K562 (cell line): Measurements from ENCODE around the gene MSRB3. TPM values are rescaled to one million over a fixed set of nuclear protein-coding genes. Genes with fewer than 3 reads are reported as not detected.

ENCODE experiments used
- ATAC-seq: fragments of 200-7000 bp; cut with Tn5 transposase; 3 replicates; pipeline ENCODE4 v1.9.1; 2020; ENCODE audit warnings: moderate library complexity
- BruUV-seq: library from RNA; stranded (reverse); fragments of 400-500 nt; replicated peaks from 2 replicates; lab custom pipeline; 2021; lab: Mats Ljungman, UMichigan
- CTCF ChIA-PET: fragments of 300-600 bp; formaldehyde crosslinking; extraction: SDS; loops from one replicate; lab custom pipeline; 2021; ENCODE audit warnings: low intra/inter-chr PET ratio; lab: Yijun Ruan, JAX
- POLR2A ChIA-PET: fragments of 300-600, 350-650 bp; sonication (Branson Sonifier 250); formaldehyde crosslinking; extraction: SDS; loops from one replicate; lab custom pipeline; 2021; ENCODE audit warnings: antibody characterized with exemption, inconsistent platforms; lab: Yijun Ruan, JAX
- DNase-seq, 4 experiments: peaks; one replicate each; pipeline versions ENCODE4 v3.0.0 to v3.0.0-alpha.2; 2011 to 2018; ENCODE audit warnings: low spot score in 3 of 4, mixed read lengths in 3 of 4; ENCODE audit errors: extremely low read depth in 1 of 4
- FAIRE-seq: peaks from 2 replicates; lab custom pipeline; 2011; peaks lifted over from hg19 to GRCh38; lab: Jason Lieb, UNC
- H2AFZ ChIP-seq: 2 replicates; pipeline ENCODE4 v1.6.0; 2011; ENCODE audit warnings: low read depth, low read length, control low read depth, inconsistent platforms
- H3K27ac ChIP-seq: fragments of 200-600 bp; 3 replicates; pipeline ENCODE4 v1.8.0; 2011; ENCODE audit warnings: low read depth, mild to moderate bottlenecking, control low read depth, inconsistent platforms, low read length, moderate library complexity, mixed read lengths; ENCODE audit errors: extremely low read depth
- H3K27me3 ChIP-seq, 2 experiments: fragments of 300-600 bp in 1 of 2; 2 replicates in 1 of 2; 3 replicates in 1 of 2; pipeline versions ENCODE4 v1.6.0 to v1.8.0; 2011; ENCODE audit warnings: inconsistent platforms in 2 of 2, low read length in 2 of 2, mild to moderate bottlenecking in 1 of 2, mixed read lengths in 1 of 2, moderate library complexity in 1 of 2; ENCODE audit not compliant: control insufficient read depth in 2 of 2, insufficient read depth in 2 of 2
- H3K36me3 ChIP-seq: fragments of 300-600 bp; 3 replicates; pipeline ENCODE4 v1.8.0; 2011; ENCODE audit warnings: mild to moderate bottlenecking, low read length, inconsistent platforms; ENCODE audit not compliant: control insufficient read depth, insufficient read depth
- H3K4me1 ChIP-seq, 2 experiments: fragments of 200-600 bp in 1 of 2; replicated peaks in 1 of 2; 2 replicates in 1 of 2; 3 replicates in 1 of 2; pipeline versions ENCODE4 v1.5.1 to v1.8.0; 2011; ENCODE audit warnings: inconsistent platforms in 2 of 2, low read length in 2 of 2, mild to moderate bottlenecking in 1 of 2, mixed read lengths in 1 of 2, moderate library complexity in 1 of 2; ENCODE audit not compliant: control insufficient read depth in 2 of 2, insufficient read depth in 2 of 2
- H3K4me2 ChIP-seq: 2 replicates; pipeline ENCODE4 v1.6.1; 2011; ENCODE audit warnings: low read length, control low read depth, inconsistent platforms, mixed read lengths; ENCODE audit not compliant: insufficient read depth
- H3K4me3 ChIP-seq: fragments of 200-600 bp; sonication (generic), shearing (Covaris generic); 2 replicates; pipeline ENCODE4 v1.5.1; 2016; ENCODE audit warnings: control low read depth, inconsistent platforms
- H3K79me2 ChIP-seq: fragments of 200-600 bp; 3 replicates; pipeline ENCODE4 v1.8.0; 2011; ENCODE audit warnings: low read length, inconsistent platforms; ENCODE audit not compliant: control insufficient read depth, insufficient read depth
- H3K9ac ChIP-seq, 2 experiments: 2 replicates each; pipeline versions ENCODE4 v1.6.0 to v1.6.1; 2011; ENCODE audit warnings: low read depth in 2 of 2, low read length in 2 of 2, control low read depth in 1 of 2, inconsistent platforms in 1 of 2, mild to moderate bottlenecking in 1 of 2, mixed read lengths in 1 of 2; ENCODE audit not compliant: insufficient read depth in 1 of 2
- H3K9me1 ChIP-seq: one replicate; pipeline ENCODE4 v1.6.0; 2011; ENCODE audit warnings: inconsistent platforms, mild to moderate bottlenecking, low read length, moderate library complexity; ENCODE audit not compliant: control insufficient read depth, insufficient read depth
- H3K9me3 ChIP-seq: replicated peaks from 2 replicates; pipeline ENCODE4 v1.5.1; 2011; ENCODE audit warnings: low read depth, low read length, inconsistent platforms; ENCODE audit not compliant: control insufficient read depth, insufficient read depth
- H4K20me1 ChIP-seq: replicated peaks from 2 replicates; pipeline ENCODE4 v1.6.1; 2011; ENCODE audit warnings: low read length, inconsistent platforms, mixed read lengths; ENCODE audit not compliant: control insufficient read depth, insufficient read depth
- MEF2A ChIP-seq: IDR thresholded peaks from 2 replicates; pipeline ENCODE4 v1.6.1; 2011; ENCODE audit warnings: low read depth, mild to moderate bottlenecking, low read length, moderate library complexity; ENCODE audit not compliant: control insufficient read depth
- TEAD4 ChIP-seq, 2 experiments: sonication (generic) in 1 of 2; formaldehyde crosslinking in 1 of 2; IDR thresholded peaks; 2 replicates each; pipeline versions ENCODE4 v1.6.1 to v1.8.0; 2012 to 2022; ENCODE audit warnings: borderline replicate concordance in 1 of 2, inconsistent platforms in 1 of 2, low read length in 1 of 2, mild to moderate bottlenecking in 1 of 2, missing genetic modification reagents in 1 of 2
- ZNF354B ChIP-seq: fragments of 250-450 bp; sonication (Bioruptor Pico); IDR thresholded peaks from 2 replicates; pipeline ENCODE4 v1.4.0; 2020
- WGBS: fragments of 100-300 bp; shearing (Covaris generic); methylation state at CpG from one replicate; pipeline ENCODE4 v1.1.6; 2016; ENCODE audit warnings: low coverage, mixed read lengths; ENCODE audit not compliant: insufficient coverage; ENCODE audit errors: missing lambda C conversion rate; 5-methylcytosine and 5-hydroxymethylcytosine counted together
- in situ Hi-C: fragments of 300-500 bp; cut with MboI; formaldehyde crosslinking; loops from 4 replicates; pipeline ENCODE4 v1.15.0; 2018; ENCODE audit warnings: inconsistent platforms, mixed read lengths
- intact Hi-C: fragments of 100-400 bp; cut with micrococcal nuclease; formaldehyde crosslinking; loops from 2 replicates; pipeline ENCODE4 v1.14.2; 2022
- polyA plus RNA-seq, 8 experiments: library from polyadenylated mRNA; depleted of rRNA in 4 of 8; stranded (reverse) in 5 of 8; unstranded in 3 of 8; fragments of >200 nt; fragmentation: Nextera tagmentation in 2 of 8; fragmentation: Illumina TruSeq in 1 of 8; extraction: Ambion mirVana in 2 of 8; extraction: Trizol in 1 of 8; gene quantifications; 2 replicates each; pipeline versions ENCODE4 v1.2.1 to v1.2.3, GENCODE V29; 2011 to 2014; ENCODE audit warnings: inconsistent platforms in 1 of 8, missing spikeins in 1 of 8
- total RNA-seq, 7 experiments: library from RNA; depleted of rRNA in 6 of 7; stranded (reverse); fragments of >200 nt in 6 of 7; fragmentation: Illumina TruSeq in 2 of 7; extraction: Trizol in 2 of 7; gene quantifications; 2 replicates each; pipeline versions ENCODE4 v1.2.1 to v1.2.3, GENCODE V29; 2011 to 2021; ENCODE audit warnings: low replicate concordance in 1 of 7
- TF ChIP-seq, protein P1 (sequence below): fragments of 450-650 bp; formaldehyde crosslinking; IDR thresholded peaks from 2 replicates; pipeline ENCODE4 v1.4.0; 2020; ENCODE audit warnings: mild to moderate bottlenecking, mixed read lengths
- TF ChIP-seq, protein P2 (sequence below): fragments of 250-450 bp; sonication (Bioruptor Pico); IDR thresholded peaks from 2 replicates; pipeline ENCODE4 v1.4.0; 2020; ENCODE audit warnings: mild to moderate bottlenecking, moderate library complexity

Gene MSRB3
- total and polyA plus RNA-seq, 9 of the 15 experiments (the other 6 are each of a cell fraction or from before 2014, with no cell fraction given) = 0.04 TPM; not detected in 8

DNA sequence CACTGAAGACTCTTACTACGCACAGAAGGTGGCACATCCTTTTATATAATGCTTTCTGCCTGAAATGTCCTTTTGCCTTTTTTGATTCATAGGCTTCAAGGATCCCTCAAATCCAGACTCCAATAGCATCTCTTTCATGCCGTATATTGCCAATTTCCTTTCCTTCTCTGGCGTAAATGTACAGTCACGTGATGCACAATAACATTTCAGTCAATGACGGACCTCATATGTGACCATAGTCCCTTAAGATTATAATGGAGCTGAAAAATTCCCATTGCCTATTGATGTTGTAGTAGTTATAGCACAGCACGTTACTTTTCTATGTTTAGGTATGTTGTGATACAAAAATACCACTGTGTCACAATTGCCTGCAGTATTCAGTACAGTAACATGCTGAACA, 196.3 kb downstream of the MSRB3 start:
- 0% methylated on average over 6 of the region's 6 CpGs for WGBS
- no peak overlapping the region for H3K27ac ChIP-seq
- TF ChIP-seq, protein P1, sequence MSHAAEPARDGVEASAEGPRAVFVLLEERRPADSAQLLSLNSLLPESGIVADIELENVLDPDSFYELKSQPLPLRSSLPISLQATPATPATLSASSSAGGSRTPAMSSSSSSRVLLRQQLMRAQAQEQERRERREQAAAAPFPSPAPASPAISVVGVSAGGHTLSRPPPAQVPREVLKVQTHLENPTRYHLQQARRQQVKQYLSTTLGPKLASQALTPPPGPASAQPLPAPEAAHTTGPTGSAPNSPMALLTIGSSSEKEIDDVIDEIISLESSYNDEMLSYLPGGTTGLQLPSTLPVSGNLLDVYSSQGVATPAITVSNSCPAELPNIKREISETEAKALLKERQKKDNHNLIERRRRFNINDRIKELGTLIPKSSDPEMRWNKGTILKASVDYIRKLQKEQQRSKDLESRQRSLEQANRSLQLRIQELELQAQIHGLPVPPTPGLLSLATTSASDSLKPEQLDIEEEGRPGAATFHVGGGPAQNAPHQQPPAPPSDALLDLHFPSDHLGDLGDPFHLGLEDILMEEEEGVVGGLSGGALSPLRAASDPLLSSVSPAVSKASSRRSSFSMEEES = peak; percentile 86
- TF ChIP-seq ZNF354B (CRISPR knock-in tag) = no peak
- no peak for TF ChIP-seq TEAD4 (IDR thresholded peaks at IDR 0.05; ENCODE audit: low read length)
- TF ChIP-seq TEAD4 (CRISPR knock-in tag; IDR thresholded peaks at IDR 0.05; ENCODE audit: borderline replicate concordance) = no peak
- TF ChIP-seq, protein P2, sequence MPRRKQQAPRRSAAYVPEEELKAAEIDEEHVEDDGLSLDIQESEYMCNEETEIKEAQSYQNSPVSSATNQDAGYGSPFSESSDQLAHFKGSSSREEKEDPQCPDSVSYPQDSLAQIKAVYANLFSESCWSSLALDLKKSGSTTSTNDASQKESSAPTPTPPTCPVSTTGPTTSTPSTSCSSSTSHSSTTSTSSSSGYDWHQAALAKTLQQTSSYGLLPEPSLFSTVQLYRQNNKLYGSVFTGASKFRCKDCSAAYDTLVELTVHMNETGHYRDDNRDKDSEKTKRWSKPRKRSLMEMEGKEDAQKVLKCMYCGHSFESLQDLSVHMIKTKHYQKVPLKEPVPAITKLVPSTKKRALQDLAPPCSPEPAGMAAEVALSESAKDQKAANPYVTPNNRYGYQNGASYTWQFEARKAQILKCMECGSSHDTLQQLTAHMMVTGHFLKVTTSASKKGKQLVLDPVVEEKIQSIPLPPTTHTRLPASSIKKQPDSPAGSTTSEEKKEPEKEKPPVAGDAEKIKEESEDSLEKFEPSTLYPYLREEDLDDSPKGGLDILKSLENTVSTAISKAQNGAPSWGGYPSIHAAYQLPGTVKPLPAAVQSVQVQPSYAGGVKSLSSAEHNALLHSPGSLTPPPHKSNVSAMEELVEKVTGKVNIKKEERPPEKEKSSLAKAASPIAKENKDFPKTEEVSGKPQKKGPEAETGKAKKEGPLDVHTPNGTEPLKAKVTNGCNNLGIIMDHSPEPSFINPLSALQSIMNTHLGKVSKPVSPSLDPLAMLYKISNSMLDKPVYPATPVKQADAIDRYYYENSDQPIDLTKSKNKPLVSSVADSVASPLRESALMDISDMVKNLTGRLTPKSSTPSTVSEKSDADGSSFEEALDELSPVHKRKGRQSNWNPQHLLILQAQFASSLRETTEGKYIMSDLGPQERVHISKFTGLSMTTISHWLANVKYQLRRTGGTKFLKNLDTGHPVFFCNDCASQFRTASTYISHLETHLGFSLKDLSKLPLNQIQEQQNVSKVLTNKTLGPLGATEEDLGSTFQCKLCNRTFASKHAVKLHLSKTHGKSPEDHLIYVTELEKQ = no peak
- no peak for TF ChIP-seq MEF2A
- ATAC-seq (no peak), FAIRE-seq (no peak), DNase-seq (no peak)
- H3K4me2 ChIP-seq = no peak overlapping the region
- no peaks in the 10 kb centered on the region for H3K4me1 ChIP-seq
- intact Hi-C loops (no loop called here), in situ Hi-C loops (no loop called here)
- H3K9ac ChIP-seq = no peak overlapping the region
- H3K9me3 ChIP-seq = no peaks in the 10 kb centered on the region
- no peaks in the 10 kb centered on the region for H3K36me3 ChIP-seq
- no peaks in the 10 kb centered on the region for H3K79me2 ChIP-seq
- BruUV-seq = no TSS peak
- no peak overlapping the region for H2AFZ ChIP-seq
- ChIA-PET POLR2A (no interaction called here), CTCF (no interaction called here)
- no peak overlapping the region for H3K4me3 ChIP-seq
- H3K9me1 ChIP-seq = no peaks in the 10 kb centered on the region
- no peaks in the 10 kb centered on the region for H4K20me1 ChIP-seq
- H3K27me3 ChIP-seq = no peaks in the 10 kb centered on the region
